HG03097 (cell line): Measurements from ENCODE around the gene MED13.
A peak's percentile ranks its signal among the peaks of the same experiment; 100 is the strongest.
"Not testable (repeated sequence)": the region's sequence is repeated elsewhere in the genome, so short reads cannot be mapped to it uniquely, and the experiment has no call there.

Source experiments
- ATAC-seq: cut with Tn5 transposase; IDR thresholded peaks from one replicate; pipeline ENCODE4 v1.9.1; 2021; ENCODE audit not compliant: unreplicated experiment, low FRiP score

The MED13 gene

DNA sequence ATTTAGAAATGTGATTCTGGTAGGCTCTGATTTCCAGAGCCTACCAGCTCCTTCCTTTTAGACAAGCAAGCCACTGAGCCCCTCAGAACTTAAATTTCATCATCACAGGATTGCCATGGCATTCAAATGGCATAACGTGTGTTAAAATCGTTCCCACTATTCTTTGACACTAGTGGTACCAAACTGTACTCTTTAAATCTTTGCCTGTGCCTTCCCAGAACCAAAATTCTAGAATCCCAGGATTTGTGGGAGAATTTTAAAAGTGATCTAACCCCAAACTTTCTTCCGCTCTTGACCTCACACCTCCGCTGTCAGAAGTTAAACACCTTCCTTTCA, 137.0 kb downstream of the MED13 start:
- ATAC-seq = no peak

DNA sequence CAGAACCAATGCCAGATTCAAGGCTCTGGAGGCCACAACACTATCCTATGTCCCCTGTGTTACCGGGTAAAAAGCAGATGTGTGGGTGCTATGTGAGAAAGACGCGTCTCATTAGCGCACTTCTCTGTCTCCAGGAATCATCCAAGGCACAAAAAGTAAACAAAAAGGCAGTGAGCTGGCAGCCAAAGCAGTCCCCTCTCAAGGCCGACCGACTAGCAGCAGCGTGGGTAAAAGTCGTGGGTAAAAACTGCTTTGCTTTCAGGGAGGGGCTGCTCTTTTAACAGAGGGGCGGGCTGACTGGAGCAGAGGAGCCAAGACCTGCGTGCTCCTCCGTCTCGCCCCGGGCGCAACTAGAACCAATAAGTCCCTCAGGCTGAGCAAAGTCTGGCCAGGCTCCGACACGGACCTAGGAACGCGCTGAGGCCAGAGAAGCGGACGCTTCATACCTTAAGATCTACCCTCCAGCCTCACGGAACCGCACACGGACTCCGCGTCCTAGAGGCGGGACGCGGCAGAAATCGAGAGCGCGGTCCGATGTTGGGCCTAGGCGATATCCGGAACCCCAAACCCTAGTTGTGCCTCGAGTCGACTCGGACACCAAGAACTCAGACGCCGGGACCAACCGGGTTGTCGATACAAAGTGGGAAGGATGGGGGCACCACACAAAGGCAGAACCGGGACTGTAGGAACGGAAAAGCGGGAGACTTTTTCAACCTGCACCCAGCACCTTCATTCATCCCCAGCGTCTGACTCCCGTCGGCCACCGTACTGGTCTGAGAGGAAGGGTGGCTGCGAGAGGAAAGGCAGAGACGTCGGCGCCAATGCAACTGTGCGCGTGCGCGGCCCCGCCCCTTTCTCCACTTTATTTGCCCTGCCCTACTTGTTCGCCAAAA, 137.6 kb downstream of the MED13 start, which contains the start of gene INTS2:
Gene INTS2, minus strand, starts transcription at position 775 of the 893 bp plus-strand sequence. CDS start 1,338 bp downstream, outside the sequence.
- ATAC-seq = peak; percentile 72

DNA sequence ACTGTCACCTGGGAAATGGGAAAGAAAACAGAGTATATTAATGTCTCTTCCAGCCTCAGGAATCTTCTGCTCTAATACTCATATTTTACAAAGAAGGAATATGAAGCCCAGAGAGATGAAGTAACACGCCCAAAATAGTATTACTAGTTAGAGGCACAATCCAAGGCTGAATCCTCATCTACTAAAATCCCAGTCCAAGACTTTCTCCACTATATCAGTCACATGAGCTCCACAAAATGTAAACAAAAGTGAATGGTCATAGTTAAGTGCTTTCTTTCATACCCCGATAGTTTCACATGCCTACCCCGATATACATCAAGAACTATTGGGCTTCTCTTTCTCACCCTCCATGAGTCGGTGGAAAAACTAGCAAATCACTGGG, 138.3 kb downstream of the MED13 start:
- ATAC-seq = peak; percentile 9

DNA sequence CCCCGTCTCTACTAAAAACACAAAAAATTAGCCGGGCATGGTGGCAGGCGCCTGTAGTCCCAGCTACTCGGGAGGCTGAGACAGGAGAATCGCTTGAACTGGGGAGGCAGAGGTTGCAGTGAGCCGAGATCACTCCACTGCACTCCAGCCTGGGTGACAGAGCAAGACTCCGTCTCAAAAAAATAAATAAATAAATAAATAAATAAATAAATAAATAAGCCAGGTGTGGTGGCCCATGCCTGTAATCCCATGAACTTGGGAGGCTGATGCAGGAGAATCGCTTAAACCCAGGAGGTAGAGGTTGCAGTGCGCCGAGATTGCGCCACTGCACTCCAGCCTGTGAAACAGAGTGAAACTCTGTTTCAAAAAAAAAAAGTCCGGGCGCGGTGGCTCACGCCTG, 149.9 kb downstream of the MED13 start:
- ATAC-seq = not testable (repeated sequence)

DNA sequence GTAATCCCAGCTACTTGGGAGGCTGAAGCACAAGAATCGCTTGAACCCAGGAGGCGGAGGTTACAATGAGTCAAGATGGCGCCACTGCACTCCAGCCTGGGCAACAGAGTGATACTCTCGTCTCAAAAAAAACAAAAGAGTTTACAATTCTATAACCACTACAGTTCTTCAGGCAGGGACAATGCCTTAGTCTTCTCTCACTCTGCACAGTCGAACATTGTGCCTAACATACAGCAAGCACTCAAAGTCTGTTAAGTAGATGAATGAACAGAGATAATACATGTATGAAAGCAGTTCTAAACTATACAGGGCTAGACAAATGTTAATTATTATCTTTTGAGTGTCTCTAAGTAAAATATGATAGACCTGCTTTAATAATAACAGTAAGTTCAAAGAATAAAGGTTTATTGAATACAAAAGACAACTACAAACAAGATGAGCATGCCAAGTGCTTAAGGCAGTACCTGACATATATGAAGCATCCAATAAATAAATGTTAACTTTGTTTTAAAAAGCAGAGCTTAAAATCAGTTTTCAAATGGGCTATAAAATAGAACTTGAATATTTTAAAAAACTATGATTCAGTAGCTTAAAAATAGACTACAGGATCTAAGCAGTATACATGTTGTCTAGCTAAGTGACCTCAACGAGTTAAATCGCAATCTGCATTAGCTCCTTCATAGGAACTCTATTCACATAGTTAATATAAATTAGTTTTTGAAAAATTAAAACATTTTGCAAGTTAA, 156.6 kb downstream of the MED13 start:
- ATAC-seq = no peak

DNA sequence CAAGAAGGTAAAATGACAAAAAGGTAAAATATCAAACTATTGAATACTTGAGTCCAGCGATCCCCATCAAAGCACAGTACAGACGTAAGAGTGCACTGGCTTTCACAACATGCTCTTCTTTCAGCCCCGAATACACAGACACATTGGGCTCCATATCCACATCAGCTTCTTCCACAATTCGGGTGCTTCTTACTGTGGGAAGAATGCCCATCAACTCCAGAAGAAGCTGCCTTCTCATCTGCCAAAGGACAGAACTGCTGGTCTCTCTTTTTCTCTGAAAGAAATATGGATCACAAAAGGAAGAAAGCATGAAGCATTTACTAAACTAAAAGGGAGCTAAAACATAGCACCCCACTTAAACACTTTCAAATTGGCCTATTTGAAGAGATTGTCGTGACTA, 157.7 kb downstream of the MED13 start:
- ATAC-seq = no peak

DNA sequence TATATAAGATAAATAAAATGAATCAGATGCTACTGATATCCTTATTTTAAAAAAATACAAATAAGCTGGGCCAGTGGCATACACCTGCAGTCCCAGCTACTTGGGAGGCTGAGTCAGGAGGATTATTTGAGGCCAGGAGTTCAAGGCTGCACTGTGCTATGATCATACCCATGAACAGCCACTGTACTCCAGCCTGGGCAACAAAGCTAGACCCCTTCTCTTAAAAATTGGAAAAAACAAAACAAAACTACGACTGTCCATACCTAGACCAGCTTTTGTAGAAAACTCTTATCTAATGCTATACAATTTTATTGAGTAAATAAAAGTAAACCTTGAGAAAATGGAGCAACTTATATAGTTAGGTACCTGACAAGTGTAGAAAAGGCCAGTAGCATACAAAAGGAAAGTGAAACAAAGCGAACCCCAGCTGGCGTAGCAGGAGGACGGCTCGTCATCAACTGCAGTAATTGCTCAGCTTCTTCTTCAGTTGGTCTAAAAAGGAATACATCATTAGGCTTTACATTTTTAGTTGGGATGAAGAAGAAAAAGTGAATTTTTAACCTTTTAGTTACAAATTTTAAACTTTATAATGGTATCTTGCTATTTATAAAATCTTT, 160.9 kb downstream of the MED13 start:
- peak; percentile 81 for ATAC-seq

DNA sequence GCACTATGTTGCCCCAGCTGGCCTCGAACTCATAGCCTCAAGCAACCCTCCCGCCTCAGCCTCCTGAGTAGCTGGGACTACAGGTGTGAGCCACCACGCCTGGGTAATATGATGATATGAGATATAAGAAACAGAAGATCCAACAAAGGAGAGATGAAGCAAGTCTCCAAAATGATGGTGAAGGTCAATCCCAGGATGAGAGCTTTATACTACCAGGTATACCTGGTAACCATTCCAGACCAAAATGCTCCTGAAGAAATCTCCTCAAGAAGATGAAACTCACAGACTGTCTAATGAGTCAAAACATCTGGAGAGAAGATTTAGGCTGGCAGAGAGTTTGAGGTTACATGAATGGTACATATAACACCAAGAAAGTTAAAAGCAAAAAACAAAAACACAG, 161.8 kb downstream of the MED13 start:
- no peak for ATAC-seq

DNA sequence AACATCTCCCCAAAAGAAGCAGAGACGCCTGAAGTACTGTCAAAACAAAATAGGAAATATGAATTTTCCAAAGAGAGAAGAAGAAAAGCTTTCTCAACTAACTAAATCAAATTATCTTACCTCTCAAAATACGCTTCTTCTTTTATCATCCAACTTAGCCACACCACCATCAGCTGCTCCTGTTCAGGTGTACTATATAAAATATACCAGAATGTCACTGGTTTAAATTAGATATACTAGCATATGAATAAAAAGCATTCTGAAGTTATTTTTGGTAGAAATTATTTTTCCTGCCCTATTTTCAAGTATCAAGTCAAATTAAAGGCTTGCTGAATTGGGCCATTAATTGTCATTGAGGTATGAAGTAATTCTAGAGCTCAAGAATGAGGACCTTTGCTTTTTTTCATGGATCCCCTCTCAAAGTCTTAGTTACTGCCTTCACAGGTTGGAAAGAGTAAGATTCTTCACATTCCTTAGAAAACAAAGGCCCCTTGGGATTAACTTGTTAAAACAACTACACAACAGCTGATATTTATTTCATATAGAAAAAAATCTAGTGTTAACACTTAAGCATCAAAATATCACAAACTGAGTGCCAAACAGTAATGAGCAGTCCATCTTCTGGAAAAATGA, 167.4 kb downstream of the MED13 start:
- ATAC-seq = no peak

DNA sequence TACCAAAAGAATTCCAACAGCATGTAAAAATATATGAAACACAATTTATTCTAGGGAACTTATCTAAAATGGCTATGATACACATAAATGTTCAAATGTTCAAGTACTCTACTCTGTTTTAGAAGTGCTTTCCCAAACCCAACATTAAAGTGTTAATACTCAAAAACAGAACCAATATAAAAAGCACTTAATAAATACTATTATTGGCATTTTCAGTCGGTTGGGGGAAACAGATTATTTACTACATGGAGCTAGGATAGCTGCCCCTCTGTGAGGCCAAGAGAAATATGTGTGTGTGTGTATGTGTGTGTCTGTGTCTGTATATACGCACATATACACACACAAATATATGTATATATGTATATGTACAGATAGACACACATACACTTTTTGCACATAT, 169.7 kb downstream of the MED13 start:
- ATAC-seq = no peak

DNA sequence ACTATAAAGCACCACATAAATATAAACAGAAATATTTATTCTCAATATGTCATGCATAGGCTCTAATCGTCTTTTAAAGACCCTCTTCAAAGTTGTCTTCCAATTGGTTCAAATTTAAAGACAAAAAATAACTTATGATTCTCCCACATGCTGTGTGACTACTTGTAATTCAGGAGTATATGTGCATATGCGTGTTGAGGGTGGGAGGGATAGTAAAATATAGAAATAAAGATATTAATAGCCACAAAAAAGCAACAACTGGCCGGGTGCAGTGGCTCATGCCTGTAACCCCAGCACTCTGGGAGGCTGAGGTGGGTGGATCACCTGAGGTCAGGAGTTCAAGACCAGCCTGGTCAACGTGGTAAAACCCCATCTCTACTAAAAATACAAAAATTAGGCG, 170.8 kb downstream of the MED13 start:
- not testable (repeated sequence) for ATAC-seq
